Fibroblast of lung (primary cell): ENCODE measurements around the gene NR0B2.

Source experiments
- CTCF ChIP-seq, 2 donors: IDR thresholded peaks in 1 of 2; conservative IDR thresholded peaks in 1 of 2; 1 replicate in 1 of 2; 2 replicates in 1 of 2; pipeline ENCODE4 v1.5.1; 2011 to 2012; ENCODE audit warnings: low read length in 2 of 2, control low read depth in 1 of 2, inconsistent platforms in 1 of 2, low read depth in 1 of 2, mild to moderate bottlenecking in 1 of 2
- EZH2 ChIP-seq: IDR thresholded peaks from 2 replicates; pipeline ENCODE4 v1.5.1; 2012; ENCODE audit warnings: low read length, control low read depth, mild to moderate bottlenecking; ENCODE audit errors: missing control alignments

GRCh38 chr1:26888231-26888630, 25.5 kb downstream of the NR0B2 start:
- no peak for TF ChIP-seq CTCF (conservative IDR thresholded peaks at IDR 0.05 in 1 of 2, IDR thresholded peaks at IDR 0.05 in 1 of 2; ENCODE audit: low read depth in 1 of 2, low read length in 2 of 2)
- no peak for TF ChIP-seq EZH2
